Fibroblast of lung (primary cell): ENCODE data around the gene LAMA1.

ENCODE experiments used
- EZH2 ChIP-seq: IDR thresholded peaks from 2 replicates; pipeline ENCODE4 v1.5.1; 2012; ENCODE audit warnings: low read length, control low read depth, mild to moderate bottlenecking; ENCODE audit errors: missing control alignments
- TF ChIP-seq, protein P1 (sequence below), 2 donors: IDR thresholded peaks in 1 of 2; conservative IDR thresholded peaks in 1 of 2; 1 replicate in 1 of 2; 2 replicates in 1 of 2; pipeline ENCODE4 v1.5.1; 2011 to 2012; ENCODE audit warnings: low read length in 2 of 2, control low read depth in 1 of 2, inconsistent platforms in 1 of 2, low read depth in 1 of 2, mild to moderate bottlenecking in 1 of 2

- TF ChIP-seq, protein P1, sequence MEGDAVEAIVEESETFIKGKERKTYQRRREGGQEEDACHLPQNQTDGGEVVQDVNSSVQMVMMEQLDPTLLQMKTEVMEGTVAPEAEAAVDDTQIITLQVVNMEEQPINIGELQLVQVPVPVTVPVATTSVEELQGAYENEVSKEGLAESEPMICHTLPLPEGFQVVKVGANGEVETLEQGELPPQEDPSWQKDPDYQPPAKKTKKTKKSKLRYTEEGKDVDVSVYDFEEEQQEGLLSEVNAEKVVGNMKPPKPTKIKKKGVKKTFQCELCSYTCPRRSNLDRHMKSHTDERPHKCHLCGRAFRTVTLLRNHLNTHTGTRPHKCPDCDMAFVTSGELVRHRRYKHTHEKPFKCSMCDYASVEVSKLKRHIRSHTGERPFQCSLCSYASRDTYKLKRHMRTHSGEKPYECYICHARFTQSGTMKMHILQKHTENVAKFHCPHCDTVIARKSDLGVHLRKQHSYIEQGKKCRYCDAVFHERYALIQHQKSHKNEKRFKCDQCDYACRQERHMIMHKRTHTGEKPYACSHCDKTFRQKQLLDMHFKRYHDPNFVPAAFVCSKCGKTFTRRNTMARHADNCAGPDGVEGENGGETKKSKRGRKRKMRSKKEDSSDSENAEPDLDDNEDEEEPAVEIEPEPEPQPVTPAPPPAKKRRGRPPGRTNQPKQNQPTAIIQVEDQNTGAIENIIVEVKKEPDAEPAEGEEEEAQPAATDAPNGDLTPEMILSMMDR (conservative IDR thresholded peaks at IDR 0.05 in 1 of 2, IDR thresholded peaks at IDR 0.05 in 1 of 2; ENCODE audit: low read depth in 1 of 2, low read length in 2 of 2) = no peak
- TF ChIP-seq EZH2 = no peak
Observed at GRCh38 chr18:7025194-7025593, 92.4 kb downstream of the LAMA1 start.
